Measurements from ENCODE around the gene MAPRE2.

The MAPRE2 gene

DNA sequence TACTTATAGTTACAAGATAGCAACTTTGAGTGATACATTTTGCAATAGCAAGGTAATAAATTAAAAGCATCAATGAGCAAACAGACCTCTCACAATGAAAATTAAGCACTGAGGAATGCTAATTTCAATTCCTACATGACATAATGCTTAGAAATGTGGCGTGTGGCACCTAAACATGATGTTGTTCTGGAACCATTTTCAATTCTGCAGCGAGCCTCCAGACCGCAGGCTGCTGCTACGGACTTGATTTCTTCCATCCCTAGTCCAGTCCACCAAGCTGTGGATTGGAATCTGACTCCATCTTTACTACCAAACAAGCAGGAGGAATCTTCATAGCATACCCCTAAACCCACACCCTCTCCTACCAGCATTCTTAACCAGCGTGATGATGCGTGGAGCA, 140.9 kb downstream of the MAPRE2 start:
- no peak for DNase-seq (ENCODE audit: low spot score)

DNA sequence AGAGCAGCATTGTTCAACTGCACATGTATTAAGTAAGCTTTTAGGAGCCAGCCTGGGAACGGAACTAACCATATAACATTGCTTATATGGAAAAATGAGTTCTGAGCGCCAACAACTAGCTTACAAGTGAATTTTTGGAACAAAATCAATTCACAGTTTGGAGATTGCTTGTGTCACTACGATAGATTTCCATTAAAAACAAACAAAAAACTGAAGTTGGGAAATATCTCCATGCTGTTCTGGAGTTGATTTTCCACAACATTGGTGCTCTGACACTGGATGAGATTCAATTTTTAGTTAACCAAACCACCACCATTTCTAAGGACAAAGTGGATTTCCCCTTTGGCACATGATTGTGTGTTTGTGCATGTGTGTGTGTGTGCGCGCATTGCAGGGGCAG, 142.7 kb downstream of the MAPRE2 start:
- no peak for DNase-seq (ENCODE audit: low spot score)

DNA sequence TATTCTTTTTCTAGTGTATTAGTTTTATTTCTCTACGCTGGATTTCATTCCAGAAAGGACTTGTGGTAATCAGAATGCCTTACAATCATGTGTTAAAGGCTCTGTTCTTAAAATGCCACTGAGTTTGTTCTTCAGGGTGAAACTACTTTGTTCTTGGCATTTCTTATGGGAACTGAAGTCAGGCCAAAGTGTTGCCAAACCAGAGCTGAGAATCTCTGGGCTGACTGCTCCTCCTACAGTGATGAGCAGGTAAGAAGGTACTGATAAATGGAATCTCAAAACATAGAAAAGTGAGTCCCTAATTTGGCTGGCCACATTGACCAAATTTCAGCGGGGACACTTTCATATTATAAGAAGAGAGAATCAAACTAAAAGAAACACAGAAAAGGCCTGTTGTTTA, 144.6 kb downstream of the MAPRE2 start:
- no peak for DNase-seq (ENCODE audit: low spot score)

DNA sequence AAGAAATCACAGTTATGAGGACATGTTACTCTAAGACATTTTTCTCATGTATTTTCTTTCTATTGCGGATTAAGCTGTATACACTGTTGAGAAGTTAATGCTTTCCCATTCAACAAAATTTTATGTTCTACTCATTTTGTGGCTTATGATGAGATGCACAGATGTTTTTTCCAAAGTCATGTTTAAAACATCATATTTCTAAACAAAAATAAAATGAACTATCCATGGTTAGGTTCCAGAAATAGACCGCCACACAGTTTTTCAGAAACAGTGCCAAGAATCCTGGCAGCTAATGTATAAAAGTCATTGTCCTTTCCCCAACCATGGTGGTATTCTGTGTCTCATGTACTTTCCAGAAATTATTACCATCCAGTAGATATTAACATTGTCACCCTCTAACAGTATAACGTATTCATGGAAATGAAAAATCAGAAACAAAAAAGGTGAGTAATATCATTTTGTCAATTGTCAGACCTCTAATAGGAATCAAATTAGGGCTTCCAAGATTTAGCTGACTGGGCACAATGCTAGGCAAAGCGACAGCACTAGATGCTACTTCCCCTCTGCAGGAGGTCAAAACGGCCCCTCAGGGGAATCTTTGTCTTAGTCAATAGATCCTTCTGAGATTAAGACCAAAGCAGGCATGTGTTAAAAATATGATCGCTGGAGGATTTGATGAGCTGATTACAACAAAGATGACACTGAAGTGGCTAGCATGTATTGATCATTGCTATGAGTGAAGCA, 145.2 kb downstream of the MAPRE2 start:
- no peak for DNase-seq (ENCODE audit: low spot score)

DNA sequence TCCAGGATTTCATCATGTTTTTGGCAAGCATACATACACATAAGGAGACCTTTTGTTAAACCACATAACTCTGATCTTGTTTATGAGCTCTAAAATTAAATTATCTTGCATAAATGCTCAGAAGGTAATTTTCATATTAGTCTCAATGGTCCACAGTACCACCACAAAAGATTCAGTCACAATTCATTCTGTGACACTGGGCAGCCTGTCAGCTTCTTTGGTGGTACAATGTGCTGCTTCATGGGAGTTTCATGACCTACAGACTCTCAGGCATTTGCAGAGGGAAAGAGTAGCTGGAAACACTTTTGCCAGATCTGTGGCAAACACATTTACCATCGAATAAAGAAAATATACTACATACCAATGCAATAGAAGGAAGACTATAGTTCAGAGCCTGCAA, 148.3 kb downstream of the MAPRE2 start:
- DNase-seq (ENCODE audit: low spot score), result no peak

DNA sequence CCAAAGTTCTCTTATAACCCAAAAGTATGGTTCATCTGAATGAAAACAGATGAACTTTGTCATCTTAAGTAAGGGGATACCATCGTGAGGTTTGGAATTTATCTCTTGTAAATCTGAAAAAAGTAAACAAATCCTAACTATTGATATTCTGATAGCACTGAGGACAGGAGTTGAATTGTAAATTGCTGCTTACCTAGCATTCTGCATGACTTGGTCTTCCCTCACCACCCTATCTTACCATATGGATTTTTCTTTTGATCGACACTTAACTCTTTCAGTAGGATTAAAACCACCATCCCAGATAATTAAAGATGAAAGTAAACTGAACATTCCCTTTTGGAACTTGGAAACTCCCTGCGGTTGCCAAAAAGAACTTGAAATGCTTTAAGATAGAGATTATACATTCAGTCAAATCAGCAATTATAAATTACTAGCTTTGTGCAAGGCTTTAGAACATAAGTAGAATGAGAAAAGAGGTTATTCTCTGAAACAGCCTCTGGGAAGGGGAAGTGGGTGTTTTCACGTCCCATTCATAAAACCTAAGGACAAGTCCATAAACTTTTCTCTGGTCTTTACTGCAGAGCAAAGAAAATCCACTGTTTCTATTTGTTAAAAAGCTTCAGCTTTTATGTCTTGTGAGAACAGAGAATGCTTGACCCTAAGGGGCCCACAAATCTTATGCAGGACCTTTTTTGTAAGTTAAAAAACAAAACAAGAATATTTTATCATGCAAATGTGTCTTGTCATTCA, 149.9 kb downstream of the MAPRE2 start:
- DNase-seq (ENCODE audit: low spot score), result no peak

DNA sequence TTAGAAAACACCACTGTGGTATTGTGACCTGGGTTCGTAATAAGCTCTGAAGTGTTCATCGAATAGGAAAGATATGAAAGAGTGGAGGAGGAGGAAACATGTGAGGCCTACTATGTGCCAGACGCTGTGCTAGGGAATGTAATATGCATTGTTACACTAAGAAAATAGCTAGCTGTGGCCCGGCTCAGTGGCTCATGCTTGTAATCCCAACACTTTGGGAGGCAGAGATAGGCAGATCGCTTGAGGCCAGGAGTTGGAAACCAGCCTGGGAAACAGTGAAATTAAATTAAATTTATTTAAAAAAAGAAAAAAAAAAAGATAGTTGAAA, 150.4 kb downstream of the MAPRE2 start:
- no peak for DNase-seq (ENCODE audit: low spot score)

DNA sequence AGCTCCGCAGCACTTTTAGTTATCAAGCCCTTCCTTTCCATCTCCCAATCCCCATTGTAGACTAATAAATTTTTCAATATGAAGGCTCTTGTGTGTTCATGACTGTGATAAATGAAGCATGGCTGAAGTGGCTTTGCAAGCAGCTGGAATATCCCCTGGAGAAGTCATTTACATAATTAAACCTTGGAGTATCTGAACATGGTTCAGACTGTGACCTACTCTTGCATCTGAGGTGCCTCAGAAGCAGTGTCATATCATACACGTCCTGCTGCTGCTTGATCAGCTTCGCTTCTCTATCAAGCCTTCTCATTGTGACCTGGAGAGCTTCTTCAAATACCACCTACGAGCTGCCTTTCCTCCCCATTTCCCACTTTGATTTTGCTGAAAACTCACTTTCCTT, 151.2 kb downstream of the MAPRE2 start:
- DNase-seq (ENCODE audit: low spot score), result no peak
